GM23248 (cell line): ENCODE measurements around the gene DHRS7C. TPM values are rescaled to one million over a fixed set of nuclear protein-coding genes. Genes with fewer than 3 reads are reported as not detected.
"Not testable (repeated sequence)": the region's sequence is repeated elsewhere in the genome, so short reads cannot be mapped to it uniquely, and the experiment has no call there.

Experiments used
- DNase-seq: peaks from one replicate; pipeline ENCODE4 v3.0.0-alpha.2; 2015
- H2AFZ ChIP-seq: fragments of 200-600 bp; sonication (generic); 2 replicates; pipeline ENCODE4 v1.6.1; 2016; ENCODE audit warnings: antibody characterized with exemption
- H3F3A ChIP-seq: fragments of 200-600 bp; sonication (generic); 2 replicates; pipeline ENCODE4 v1.6.1; 2016; ENCODE audit warnings: mild to moderate bottlenecking, antibody characterized with exemption, mixed run types; ENCODE audit not compliant: insufficient read depth
- H3K27ac ChIP-seq: fragments of 200-600 bp; sonication (generic); 2 replicates; pipeline ENCODE4 v1.5.1; 2016; ENCODE audit warnings: mild to moderate bottlenecking
- H3K27me3 ChIP-seq: fragments of 200-600 bp; sonication (generic); replicated peaks from 2 replicates; pipeline ENCODE4 v1.6.1; 2016; ENCODE audit warnings: mild to moderate bottlenecking; ENCODE audit not compliant: insufficient read depth
- H3K36me3 ChIP-seq: fragments of 200-600 bp; sonication (generic); 2 replicates; pipeline ENCODE4 v1.6.1; 2016; ENCODE audit warnings: low read depth, mild to moderate bottlenecking
- H3K4me1 ChIP-seq: fragments of 200-600 bp; sonication (generic); 2 replicates; pipeline ENCODE4 v1.6.1; 2016; ENCODE audit warnings: mild to moderate bottlenecking; ENCODE audit not compliant: insufficient read depth
- H3K4me2 ChIP-seq: fragments of 200-600 bp; sonication (generic); one replicate; pipeline ENCODE4 v1.6.1; 2016; ENCODE audit warnings: mild to moderate bottlenecking; ENCODE audit not compliant: unreplicated experiment
- H3K4me3 ChIP-seq: fragments of 200-600 bp; sonication (generic); 2 replicates; pipeline ENCODE4 v1.5.1; 2016; ENCODE audit warnings: mild to moderate bottlenecking
- H3K79me2 ChIP-seq: fragments of 200-600 bp; sonication (generic); 2 replicates; pipeline ENCODE4 v1.6.1; 2016; ENCODE audit warnings: mild to moderate bottlenecking; ENCODE audit not compliant: insufficient read depth
- H3K9ac ChIP-seq: fragments of 200-600 bp; sonication (generic); 2 replicates; pipeline ENCODE4 v1.6.1; 2016; ENCODE audit warnings: mild to moderate bottlenecking
- H3K9me2 ChIP-seq: fragments of 200-600 bp; sonication (generic); 2 replicates; pipeline ENCODE4 v1.6.1; 2016; ENCODE audit warnings: mixed run types, mild to moderate bottlenecking, moderate library complexity; ENCODE audit not compliant: insufficient read depth
- H3K9me3 ChIP-seq: fragments of 200-600 bp; sonication (generic); one replicate; pipeline ENCODE4 v1.6.1; 2017; ENCODE audit warnings: low read depth
- H4K20me1 ChIP-seq: fragments of 200-600 bp; sonication (generic); 2 replicates; pipeline ENCODE4 v1.6.0; 2016; ENCODE audit not compliant: insufficient read depth
- EZH2 ChIP-seq: fragments of 200-600 bp; sonication (generic); IDR thresholded peaks from 2 replicates; pipeline ENCODE4 v1.6.1; 2018; ENCODE audit warnings: antibody characterized with exemption, mild to moderate bottlenecking; ENCODE audit not compliant: insufficient read depth, poor library complexity, severe bottlenecking
- EZH2phosphoT487 ChIP-seq: fragments of 200-600 bp; sonication (generic); IDR thresholded peaks from 2 replicates; pipeline ENCODE4 v1.6.1; 2018; ENCODE audit warnings: antibody characterized with exemption, moderate library complexity, mild to moderate bottlenecking, low read depth; ENCODE audit not compliant: insufficient read depth
- WGBS, 2 experiments: methylation state at CpG; one replicate each; pipeline ENCODE4 v1.1.6; 2015 to 2017; ENCODE audit warnings: low lambda C conversion rate in 2 of 2, low coverage in 1 of 2; ENCODE audit errors: missing lambda C conversion rate in 2 of 2; 5-methylcytosine and 5-hydroxymethylcytosine counted together
- in situ Hi-C: fragments of 300-500 bp; cut with MboI; formaldehyde crosslinking; loops from 2 replicates; pipeline ENCODE4 v1.15.0; 2020
- polyA plus RNA-seq: library from polyadenylated mRNA; unstranded; fragments of >200 nt; fragmentation: Nextera tagmentation; extraction: Ambion mirVana; gene quantifications from 2 replicates; pipeline ENCODE4 v1.2.1, GENCODE V29; 2016
- total RNA-seq: library from RNA; depleted of rRNA; stranded (reverse); fragments of >200 nt; shearing (Covaris generic); gene quantifications from 2 replicates; pipeline ENCODE4 v1.2.3, GENCODE V29; 2014

Gene DHRS7C
- total and polyA plus RNA-seq, 2 experiments from 2014 or later: not detected

- Histone ChIP-seq H3K4me2 (no peak overlapping the region), H3K4me3 (no peak overlapping the region), H3K9ac (no peak overlapping the region), H3K9me2 (no peaks in the 10 kb centered on the region), H3K27me3 (0 out of 2 replicates have a peak, but pooled peaks cover 4% of the 10 kb centered on the region), H3F3A (no peaks in the 10 kb centered on the region), H3K36me3 (no peaks in the 10 kb centered on the region), H3K27ac (no peak overlapping the region), H3K9me3 (no peaks in the 10 kb centered on the region), H4K20me1 (no peaks in the 10 kb centered on the region), H2AFZ (no peak overlapping the region), H3K4me1 (no peaks in the 10 kb centered on the region), H3K79me2 (no peaks in the 10 kb centered on the region)
- in situ Hi-C loops: loop anchor here (10.0 kb wide), 1 partner anchor 64 kb away; no protein-coding TSS in a partner anchor
- TF ChIP-seq EZH2 (no peak), EZH2phosphoT487 (no peak)
- DNase-seq: no peak
- 68% methylated on average over 8 of the region's 8 CpGs for WGBS, 2 experiments
These were observed 2.8 kb downstream of the DHRS7C start for GRCh38 chr17:9788601-9789000.

DNA sequence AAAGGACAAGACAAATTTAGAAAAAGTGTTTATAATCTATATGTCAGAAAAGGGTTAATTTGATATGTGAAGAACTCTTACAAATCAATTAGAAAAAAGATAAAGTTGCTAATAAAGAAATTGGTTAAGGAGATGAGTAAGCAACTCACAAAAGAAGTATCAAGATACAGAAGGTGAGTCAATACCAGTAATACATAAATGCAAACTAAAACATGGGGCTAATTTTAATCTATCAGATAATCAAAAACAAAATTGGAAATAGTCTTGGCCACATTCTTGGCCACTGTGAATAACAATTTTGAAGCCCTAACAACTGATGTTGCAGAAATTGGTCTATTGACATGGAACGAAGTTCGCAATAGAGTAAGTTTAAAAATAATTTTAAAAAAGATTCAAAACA, 6.8 kb downstream of the DHRS7C start:
- TF ChIP-seq EZH2: no peak
- no peak for TF ChIP-seq EZH2phosphoT487
- Histone ChIP-seq H3F3A (no peaks in the 10 kb centered on the region), H3K9me2 (no peaks in the 10 kb centered on the region), H4K20me1 (no peaks in the 10 kb centered on the region), H2AFZ (no peak overlapping the region), H3K36me3 (no peaks in the 10 kb centered on the region), H3K27me3 (peaks cover 4% of the 10 kb centered on the region; the same call in 1 of the 2 replicates), H3K4me1 (no peaks in the 10 kb centered on the region), H3K4me2 (no peak overlapping the region), H3K27ac (no peak overlapping the region), H3K4me3 (no peak overlapping the region), H3K9me3 (no peaks in the 10 kb centered on the region), H3K9ac (no peak overlapping the region), H3K79me2 (no peaks in the 10 kb centered on the region)
- in situ Hi-C loops: loop anchor here (10.0 kb wide), 1 partner anchor 60 kb away; no protein-coding TSS in a partner anchor
- DNase-seq: no peak
- 68 to 81% methylated on average over 2 of the region's 2 CpGs for WGBS, 2 experiments

DNA sequence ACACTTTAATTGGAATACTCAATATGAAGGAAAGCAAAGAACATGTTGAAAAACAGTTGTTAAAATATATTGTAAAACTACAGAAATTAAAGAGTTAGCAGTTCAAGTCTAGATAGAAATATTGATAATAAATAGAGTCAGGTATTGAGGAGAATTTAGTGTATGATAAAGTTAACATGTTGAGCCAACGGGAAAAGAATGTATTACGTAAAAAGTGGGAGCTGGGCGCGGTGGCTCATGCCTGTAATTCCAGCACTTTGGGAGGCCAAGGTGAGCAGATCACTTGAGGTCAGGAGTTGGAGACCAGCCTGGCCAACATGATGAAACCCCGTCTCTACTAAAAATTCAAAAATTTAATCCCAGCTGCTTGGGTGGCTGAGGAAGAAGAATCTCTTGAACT, 7.9 kb downstream of the DHRS7C start:
- WGBS, 2 experiments: 65 to 69% methylated on average over 5 of the region's 5 CpGs
- H3K4me1 ChIP-seq, H3K4me3 ChIP-seq, H3F3A ChIP-seq, H3K27ac ChIP-seq, H4K20me1 ChIP-seq, H3K9ac ChIP-seq, H3K4me2 ChIP-seq, H3K9me2 ChIP-seq, DNase-seq, H3K27me3 ChIP-seq, H3K79me2 ChIP-seq, H3K36me3 ChIP-seq, H2AFZ ChIP-seq, H3K9me3 ChIP-seq: not testable (repeated sequence)
- in situ Hi-C loops: loop anchor here (10.0 kb wide), 1 partner anchor 59 kb away; no protein-coding TSS in a partner anchor

DNA sequence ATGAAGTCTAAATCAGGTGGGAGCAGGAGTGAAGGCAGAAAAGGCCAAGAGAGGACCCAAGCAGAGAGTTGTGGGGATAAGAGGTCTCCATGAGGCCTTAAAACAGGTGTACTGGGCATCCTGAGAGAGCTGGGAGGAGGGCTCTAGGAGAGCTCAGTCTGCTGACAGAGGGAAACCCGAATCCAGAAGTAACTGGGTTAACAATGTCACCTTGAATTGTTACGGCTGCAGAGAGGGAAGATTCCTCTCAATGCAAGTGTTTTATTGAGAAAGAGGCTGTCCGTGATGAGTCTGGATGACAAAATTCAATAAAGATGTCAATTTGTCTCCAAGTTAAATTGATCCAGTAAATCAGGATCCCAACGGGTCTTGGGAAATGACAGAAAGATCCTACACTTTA, 8.3 kb downstream of the DHRS7C start:
- Histone ChIP-seq H3K36me3 (no peaks in the 10 kb centered on the region), H3K4me1 (no peaks in the 10 kb centered on the region), H3K9me2 (no peaks in the 10 kb centered on the region), H3K27ac (no peak overlapping the region), H3F3A (no peaks in the 10 kb centered on the region), H3K9me3 (no peaks in the 10 kb centered on the region), H3K4me2 (no peak overlapping the region), H3K4me3 (no peak overlapping the region), H3K9ac (no peak overlapping the region), H2AFZ (no peak overlapping the region), H3K79me2 (no peaks in the 10 kb centered on the region), H4K20me1 (no peaks in the 10 kb centered on the region), H3K27me3 (peaks cover 4% of the 10 kb centered on the region; the same call in 1 of the 2 replicates)
- in situ Hi-C loops: loop anchor here (10.0 kb wide), 1 partner anchor 58 kb away; no protein-coding TSS in a partner anchor
- no peak for TF ChIP-seq EZH2
- TF ChIP-seq EZH2phosphoT487: no peak
- no peak for DNase-seq
- 23 to 39% methylated on average over 4 of the region's 4 CpGs for WGBS, 2 experiments

DNA sequence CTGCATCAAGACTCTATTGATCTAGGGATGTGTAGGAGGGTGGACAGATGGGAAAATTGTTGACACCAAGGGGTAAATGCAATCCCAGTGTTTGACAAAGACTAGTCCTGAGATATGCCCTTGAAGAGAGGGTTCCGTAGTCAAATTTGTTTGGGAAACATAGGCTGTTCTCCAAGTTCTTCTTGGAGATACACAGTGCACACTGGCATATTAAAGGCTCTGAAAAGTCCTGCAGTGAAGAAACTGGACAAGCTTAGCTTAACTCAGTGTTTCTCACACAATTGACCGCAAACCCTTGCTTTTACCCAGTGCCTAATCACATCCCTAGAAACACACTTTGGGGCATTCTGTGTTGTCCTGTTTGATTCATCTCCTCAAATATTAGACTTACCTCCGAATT, 10.8 kb downstream of the DHRS7C start:
- Histone ChIP-seq H3K9me3 (no peaks in the 10 kb centered on the region), H3F3A (no peaks in the 10 kb centered on the region), H3K9ac (no peak overlapping the region), H3K4me2 (no peak overlapping the region), H3K4me3 (no peak overlapping the region), H3K79me2 (no peaks in the 10 kb centered on the region), H3K27me3 (peaks cover 4% of the 10 kb centered on the region; the same call in 1 of the 2 replicates), H3K27ac (no peak overlapping the region), H3K4me1 (no peaks in the 10 kb centered on the region), H3K9me2 (no peaks in the 10 kb centered on the region), H2AFZ (no peak overlapping the region), H4K20me1 (no peaks in the 10 kb centered on the region), H3K36me3 (no peaks in the 10 kb centered on the region)
- WGBS, 2 experiments: 55 to 61% methylated on average over 3 of the region's 3 CpGs
- in situ Hi-C loops: loop anchor here (10.0 kb wide), 1 partner anchor 56 kb away; no protein-coding TSS in a partner anchor
- TF ChIP-seq EZH2phosphoT487: no peak
- no peak for TF ChIP-seq EZH2
- no peak for DNase-seq
